Caco-2 (cell line): Measurements from ENCODE around the gene MINDY1. TPM values are rescaled to one million over a fixed set of nuclear protein-coding genes. Genes with fewer than 3 reads are reported as not detected.

Experiments used
- BruUV-seq: library from RNA; stranded (reverse); fragments of 400-500 nt; replicated peaks from 2 replicates; lab custom pipeline; 2021; lab: Mats Ljungman, UMichigan
- CTCF ChIA-PET: fragments of 300-600 bp; sonication (Branson Sonifier 250); formaldehyde crosslinking; loops from one replicate; lab custom pipeline; 2022; ENCODE audit warnings: antibody characterized with exemption; lab: Charles Lee
- POLR2A ChIA-PET: fragments of 300-600 bp; sonication (Branson Sonifier 250); formaldehyde crosslinking; loops from one replicate; lab custom pipeline; 2022; ENCODE audit warnings: antibody characterized with exemption; lab: Charles Lee
- DNase-seq, 2 experiments: peaks; one replicate each; pipeline versions ENCODE4 v3.0.0 to v3.0.0-alpha.2; 2020 to 2022
- H3K27me3 ChIP-seq: replicated peaks from 2 replicates; pipeline ENCODE4 v1.6.0; 2011; ENCODE audit warnings: low read length; ENCODE audit not compliant: control insufficient read depth, insufficient read depth
- H3K36me3 ChIP-seq: 2 replicates; pipeline ENCODE4 v1.5.1; 2011; ENCODE audit warnings: low read length; ENCODE audit not compliant: control insufficient read depth, insufficient read depth
- H3K4me1 ChIP-seq: fragments of 250-450 bp; sonication (Bioruptor Pico); 2 replicates; pipeline ENCODE4 v1.5.1; 2020; ENCODE audit warnings: mild to moderate bottlenecking
- H3K4me3 ChIP-seq: 2 replicates; pipeline ENCODE4 v1.5.1; 2011; ENCODE audit warnings: low read depth, mild to moderate bottlenecking, control low read depth, low read length
- H3K9me3 ChIP-seq: fragments of 250-450 bp; sonication (Bioruptor Pico); 2 replicates; pipeline ENCODE4 v1.5.1; 2020; ENCODE audit warnings: mild to moderate bottlenecking, moderate library complexity
- H3K27ac Mint-ChIP-seq: one replicate; pipeline ENCODE4 v1.8.0; 2022; ENCODE audit warnings: mixed read lengths; ENCODE audit not compliant: unreplicated experiment
- H3K27me3 Mint-ChIP-seq: one replicate; pipeline ENCODE4 v1.8.0; 2022; ENCODE audit warnings: mixed read lengths; ENCODE audit not compliant: insufficient read depth, unreplicated experiment
- H3K36me3 Mint-ChIP-seq: one replicate; pipeline ENCODE4 v1.8.0; 2022; ENCODE audit warnings: mild to moderate bottlenecking, mixed read lengths; ENCODE audit not compliant: insufficient read depth, unreplicated experiment
- H3K4me1 Mint-ChIP-seq: one replicate; pipeline ENCODE4 v1.8.0; 2022; ENCODE audit warnings: low read depth, mixed read lengths; ENCODE audit not compliant: unreplicated experiment
- H3K4me3 Mint-ChIP-seq: one replicate; pipeline ENCODE4 v1.8.0; 2022; ENCODE audit warnings: mild to moderate bottlenecking, moderate library complexity, mixed read lengths; ENCODE audit not compliant: unreplicated experiment
- H3K9me3 Mint-ChIP-seq: one replicate; pipeline ENCODE4 v1.8.0; 2022; ENCODE audit warnings: mixed read lengths; ENCODE audit not compliant: unreplicated experiment
- CTCF ChIP-seq, 2 experiments: fragments of 200-600 bp in 1 of 2; IDR thresholded peaks; 1 replicate in 1 of 2; 2 replicates in 1 of 2; pipeline versions ENCODE4 v1.5.1 to v1.8.0; 2011 to 2022; ENCODE audit warnings: antibody characterized with exemption in 1 of 2, control low read depth in 1 of 2, inconsistent platforms in 1 of 2, low read depth in 1 of 2, low read length in 1 of 2, mild to moderate bottlenecking in 1 of 2, moderate library complexity in 1 of 2; ENCODE audit not compliant: insufficient read depth in 1 of 2, severe bottlenecking in 1 of 2, unreplicated experiment in 1 of 2
- intact Hi-C: fragments of 100-400 bp; cut with micrococcal nuclease; formaldehyde crosslinking; loops from one replicate; pipeline ENCODE4 v1.10.0; 2022; ENCODE audit not compliant: unreplicated experiment
- total RNA-seq: library from RNA; stranded (reverse); gene quantifications from 2 replicates; pipeline ENCODE4 v1.2.3, GENCODE V29; 2022

The MINDY1 gene
- total RNA-seq, 1 experiment from 2014 or later: 15.6 TPM

GRCh38 chr1:150979092-150980056, 27.3 kb downstream of the MINDY1 start:
- peaks cover 36% of the 10 kb centered on the region for H3K4me1 Mint-ChIP-seq
- no peaks in the 10 kb centered on the region for H3K27me3 ChIP-seq
- H3K27ac Mint-ChIP-seq: peak overlapping the region; percentile 19
- H3K27me3 Mint-ChIP-seq: no peaks in the 10 kb centered on the region
- POLR2A ChIA-PET: interaction anchor here (0.6 kb wide), 1 partner anchor 147 kb away, joined by 6 read pairs; no protein-coding TSS in a partner anchor
- H3K4me3 Mint-ChIP-seq: no peak overlapping the region
- intact Hi-C loops: loop anchor here (1.0 to 10.0 kb wide), 6 partner anchors 8 to 415 kb away; partner anchors contain the start of genes ARNT, C1orf56 and MINDY1
- peaks cover 26% of the 10 kb centered on the region for H3K36me3 Mint-ChIP-seq
- H3K9me3 Mint-ChIP-seq: no peaks in the 10 kb centered on the region
- H3K36me3 ChIP-seq: peaks cover 2% of the 10 kb centered on the region; the same call in 1 of the 2 replicates
- H3K9me3 ChIP-seq: no peaks in the 10 kb centered on the region
- H3K4me1 ChIP-seq: peaks cover 86% of the 10 kb centered on the region
- CTCF ChIA-PET: interaction anchor here (0.6 to 3.4 kb wide), 2 partner anchors 22 to 27 kb away, joined by 3 to 40 read pairs; partner anchors contain the start of gene MINDY1
- peak; percentile 86 to 90 for DNase-seq
- no peak overlapping the region for H3K4me3 ChIP-seq
- BruUV-seq: no TSS peak
- peak; percentile 100 for TF ChIP-seq CTCF (IDR thresholded peaks at IDR 0.05; ENCODE audit: insufficient read depth in 1 of 2, low read depth in 1 of 2, low read length in 1 of 2, severe bottlenecking in 1 of 2, unreplicated experiment in 1 of 2)

GRCh38 chr1:150976879-150977694, 29.6 kb downstream of the MINDY1 start:
- Histone ChIP-seq H3K4me3 (no peak overlapping the region), H3K9me3 (no peaks in the 10 kb centered on the region), H3K36me3 (no peaks in the 10 kb centered on the region), H3K27me3 (no peaks in the 10 kb centered on the region), H3K4me1 (peaks cover 75% of the 10 kb centered on the region)
- Mint-ChIP-seq H3K9me3 (no peaks in the 10 kb centered on the region), H3K4me1 (peaks cover 41% of the 10 kb centered on the region), H3K4me3 (peak overlapping the region; percentile 91), H3K27ac (peak overlapping the region; percentile 74), H3K36me3 (peaks cover 23% of the 10 kb centered on the region), H3K27me3 (no peaks in the 10 kb centered on the region)
- no TSS peak for BruUV-seq
- intact Hi-C loops: loop anchor here (10.0 kb wide), 1 partner anchor 412 kb away; no protein-coding TSS in a partner anchor
- peak in 1 of 2 experiments; percentile 27 for DNase-seq
- no peak for TF ChIP-seq CTCF (IDR thresholded peaks at IDR 0.05; ENCODE audit: insufficient read depth in 1 of 2, low read depth in 1 of 2, low read length in 1 of 2, severe bottlenecking in 1 of 2, unreplicated experiment in 1 of 2)
- CTCF ChIA-PET: interaction anchor here (0.7 to 2.3 kb wide), 3 partner anchors 11 to 30 kb away, joined by 4 to 8 read pairs (median 7); partner anchors contain the start of gene MINDY1
- POLR2A ChIA-PET: interaction anchor here (0.5 to 0.6 kb wide), 3 partner anchors 18 to 398 kb away, joined by 3 to 7 read pairs (median 4); no protein-coding TSS in a partner anchor
